ENCODE measurements around the gene AKR1D1.
"Not testable (repeated sequence)": the region's sequence is repeated elsewhere in the genome, so short reads cannot be mapped to it uniquely, and the experiment has no call there.

The AKR1D1 gene

GRCh38 chr7:138076196-138076595 lies at the start of gene AKR1D1:
TSS of gene AKR1D1 (plus strand) at chr7:138076459. CDS start at chr7:138076519, 60 bp downstream.
- no peak for DNase-seq

- DNase-seq = no peak
Observed at GRCh38 chr7:138027100-138027499, 49.2 kb upstream of the AKR1D1 start.

GRCh38 chr7:138029126-138029525 lies 47.1 kb upstream of the AKR1D1 start:
- no peak for DNase-seq

- DNase-seq = no peak
Observed at GRCh38 chr7:138029941-138030340, 46.3 kb upstream of the AKR1D1 start.

- no peak for DNase-seq
Observed at GRCh38 chr7:138030679-138031351, 45.4 kb upstream of the AKR1D1 start.

- no peak for DNase-seq
Observed at GRCh38 chr7:138032186-138032585, 44.1 kb upstream of the AKR1D1 start.

GRCh38 chr7:138032770-138033169 lies 43.5 kb upstream of the AKR1D1 start:
- DNase-seq = no peak

GRCh38 chr7:138033241-138033640 lies 43.0 kb upstream of the AKR1D1 start:
- no peak for DNase-seq

- no peak for DNase-seq
Observed at GRCh38 chr7:138036135-138036534, 40.1 kb upstream of the AKR1D1 start.

- DNase-seq = not testable (repeated sequence)
Observed at GRCh38 chr7:138040063-138040462, 36.2 kb upstream of the AKR1D1 start.

- DNase-seq = no peak
Observed at GRCh38 chr7:138044897-138045296, 31.4 kb upstream of the AKR1D1 start.

- DNase-seq = no peak
Observed at GRCh38 chr7:138047907-138048306, 28.4 kb upstream of the AKR1D1 start.

GRCh38 chr7:138049505-138050116 lies 26.6 kb upstream of the AKR1D1 start:
- no peak for DNase-seq

GRCh38 chr7:138051712-138052247 lies 24.5 kb upstream of the AKR1D1 start:
- not testable (repeated sequence) for DNase-seq

- no peak for DNase-seq
Observed at GRCh38 chr7:138052696-138053095, 23.6 kb upstream of the AKR1D1 start.

GRCh38 chr7:138055698-138056097 lies 20.6 kb upstream of the AKR1D1 start:
- DNase-seq = not testable (repeated sequence)

GRCh38 chr7:138063400-138063799 lies 12.9 kb upstream of the AKR1D1 start:
- no peak for DNase-seq

GRCh38 chr7:138064856-138065357 lies 11.4 kb upstream of the AKR1D1 start:
- peak; percentile 51 for DNase-seq

- DNase-seq = no peak
Observed at GRCh38 chr7:138065827-138066226, 10.4 kb upstream of the AKR1D1 start.

- DNase-seq = no peak
Observed at GRCh38 chr7:138066954-138067394, 9.3 kb upstream of the AKR1D1 start.

- DNase-seq = no peak
Observed at GRCh38 chr7:138067774-138068173, 8.5 kb upstream of the AKR1D1 start.

- no peak for DNase-seq
Observed at GRCh38 chr7:138070908-138071307, 5.4 kb upstream of the AKR1D1 start.

GRCh38 chr7:138072726-138073125 lies 3.5 kb upstream of the AKR1D1 start:
- DNase-seq = no peak

- no peak for DNase-seq
Observed at GRCh38 chr7:138074121-138074520, 2.1 kb upstream of the AKR1D1 start.

Measured in right forelimb (tissue), 1 donor.